ENCODE measurements around the gene GTF3C2.
A peak's percentile ranks its signal among the peaks of the same experiment; 100 is the strongest.

The GTF3C2 gene

GRCh38 chr2:27356382-27357181 lies at the start of gene GTF3C2:
Gene GTF3C2, minus strand, starts transcription at chr2:27356764. Its CDS starts 13,210 bp downstream, at chr2:27343554.
- peak; percentile 63 to 100 (median 94) for DNase-seq

GRCh38 chr2:27400348-27401135 lies 44.0 kb upstream of the GTF3C2 start:
- DNase-seq: no peak

- no peak for DNase-seq
Observed at GRCh38 chr2:27398962-27399361, 42.4 kb upstream of the GTF3C2 start.

- DNase-seq: no peak
Observed at GRCh38 chr2:27393225-27393624, 36.7 kb upstream of the GTF3C2 start.

- DNase-seq: no peak
Observed at GRCh38 chr2:27390822-27391679, 34.5 kb upstream of the GTF3C2 start.

GRCh38 chr2:27381577-27382181 lies 25.1 kb upstream of the GTF3C2 start:
- DNase-seq: no peak

- peak; percentile 81 to 98 (median 96) for DNase-seq
Observed at GRCh38 chr2:27380626-27381545, 24.3 kb upstream of the GTF3C2 start, which contains the start of gene ZNF513. Gene ZNF513, minus strand, starts transcription at chr2:27380734. Its CDS starts 208 bp downstream, at chr2:27380526.

GRCh38 chr2:27379836-27380625 lies 23.5 kb upstream of the GTF3C2 start:
- peak in 31 of 56 donors; percentile 53 to 89 (median 76) for DNase-seq

GRCh38 chr2:27379383-27379835 lies 22.8 kb upstream of the GTF3C2 start:
- DNase-seq: no peak

GRCh38 chr2:27378809-27379290 lies 22.3 kb upstream of the GTF3C2 start:
- no peak for DNase-seq

- peak in 6 of 56 donors; percentile 3 to 46 (median 21) for DNase-seq
Observed at GRCh38 chr2:27378096-27378808, 21.7 kb upstream of the GTF3C2 start.

- peak in 1 of 56 donors; percentile 5 for DNase-seq
Observed at GRCh38 chr2:27377618-27378095, 21.1 kb upstream of the GTF3C2 start.

- no peak for DNase-seq
Observed at GRCh38 chr2:27376866-27377617, 20.5 kb upstream of the GTF3C2 start.

- DNase-seq: no peak
Observed at GRCh38 chr2:27376151-27376865, 19.7 kb upstream of the GTF3C2 start.

- DNase-seq: no peak
Observed at GRCh38 chr2:27375513-27376099, 19.0 kb upstream of the GTF3C2 start.

- no peak for DNase-seq
Observed at GRCh38 chr2:27373567-27373966, 17.0 kb upstream of the GTF3C2 start.

Measured in nucleus accumbens (tissue), 56 donors.